Neural crest cell (in vitro differentiated cells): Measurements from ENCODE around the gene TXNDC15. TPM values are rescaled to one million over a fixed set of nuclear protein-coding genes. Genes with fewer than 3 reads are reported as not detected.

Experiments
- DNase-seq: peaks from one replicate; pipeline ENCODE4 v3.0.0; 2021; ENCODE audit warnings: low read depth, mixed read lengths, low spot score
- H3K27ac Mint-ChIP-seq: one replicate; pipeline ENCODE4 v1.8.0; 2021; ENCODE audit warnings: mild to moderate bottlenecking, mixed read lengths; ENCODE audit not compliant: unreplicated experiment
- H3K27me3 Mint-ChIP-seq: 2 replicates; pipeline ENCODE4 v1.8.0; 2021; ENCODE audit warnings: low read depth, mild to moderate bottlenecking, mixed read lengths
- H3K36me3 Mint-ChIP-seq: 2 replicates; pipeline ENCODE4 v1.8.0; 2021; ENCODE audit warnings: low read depth, mild to moderate bottlenecking, mixed read lengths
- H3K4me1 Mint-ChIP-seq: 2 replicates; pipeline ENCODE4 v1.8.0; 2021; ENCODE audit warnings: mixed read lengths
- H3K4me3 Mint-ChIP-seq: one replicate; pipeline ENCODE4 v1.8.0; 2021; ENCODE audit warnings: mild to moderate bottlenecking, mixed read lengths
- H3K9me3 Mint-ChIP-seq: 2 replicates; pipeline ENCODE4 v1.8.0; 2021; ENCODE audit warnings: mixed read lengths
- total RNA-seq: library from RNA; stranded (reverse); gene quantifications from 2 replicates; pipeline ENCODE4 v1.2.1, GENCODE V29; 2021
- TF ChIP-seq, protein P1 (sequence below): fragments of 200-600 bp; sonication (generic); conservative IDR thresholded peaks from 2 replicates; pipeline ENCODE4 v1.5.0; 2021; ENCODE audit warnings: antibody characterized with exemption, mild to moderate bottlenecking

TXNDC15 gene
- total RNA-seq, 1 donor from 2014 or later, result 47.0 TPM

DNA sequence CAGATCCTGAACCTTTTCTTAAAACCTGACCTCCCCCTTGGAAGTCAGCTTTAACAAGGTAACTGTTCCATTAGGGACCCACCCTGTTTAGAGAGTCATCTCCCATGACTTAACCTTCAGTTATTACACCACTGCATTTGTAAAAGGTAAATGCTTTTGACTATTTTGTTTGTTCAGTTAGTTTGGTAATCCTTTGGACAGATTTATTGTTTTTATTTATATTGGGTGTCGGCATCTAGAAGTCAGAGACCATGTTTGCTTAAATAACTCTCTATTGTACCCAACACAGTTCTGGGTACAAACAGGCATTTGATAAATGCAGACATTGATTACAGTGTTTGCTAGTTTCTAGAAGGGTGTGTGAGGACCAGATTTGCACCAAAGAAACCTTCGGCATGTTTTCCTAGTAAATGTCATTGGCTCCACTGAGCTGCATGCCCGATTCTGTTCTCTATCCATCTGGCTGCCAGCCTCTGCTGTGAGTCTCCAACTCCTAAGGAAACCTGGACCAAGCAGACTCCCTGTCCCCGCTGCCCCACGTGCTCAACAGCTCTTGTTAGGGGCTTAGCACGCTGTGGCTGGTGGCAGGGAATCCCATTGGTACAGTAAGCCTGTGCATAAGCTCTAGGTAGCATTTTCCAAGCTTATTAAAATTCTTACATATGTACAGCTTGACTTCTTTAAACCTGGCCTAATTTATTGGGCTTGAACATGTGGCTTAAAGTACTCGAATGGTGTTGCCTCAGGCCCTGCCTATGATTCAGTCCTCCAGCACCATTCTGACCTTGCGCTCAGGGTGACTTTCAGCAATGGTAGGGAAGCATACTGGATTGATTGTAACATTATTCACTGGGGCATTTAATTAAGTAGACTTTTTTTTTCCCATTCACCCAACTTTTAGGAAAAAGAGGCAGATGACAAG, 37.4 kb downstream of the TXNDC15 start:
- Mint-ChIP-seq H3K27me3 (no peaks in the 10 kb centered on the region), H3K36me3 (no peaks in the 10 kb centered on the region), H3K4me1 (no peaks in the 10 kb centered on the region), H3K27ac (no peak overlapping the region), H3K9me3 (no peaks in the 10 kb centered on the region), H3K4me3 (peak overlapping the region; percentile 38)
- TF ChIP-seq, protein P1, sequence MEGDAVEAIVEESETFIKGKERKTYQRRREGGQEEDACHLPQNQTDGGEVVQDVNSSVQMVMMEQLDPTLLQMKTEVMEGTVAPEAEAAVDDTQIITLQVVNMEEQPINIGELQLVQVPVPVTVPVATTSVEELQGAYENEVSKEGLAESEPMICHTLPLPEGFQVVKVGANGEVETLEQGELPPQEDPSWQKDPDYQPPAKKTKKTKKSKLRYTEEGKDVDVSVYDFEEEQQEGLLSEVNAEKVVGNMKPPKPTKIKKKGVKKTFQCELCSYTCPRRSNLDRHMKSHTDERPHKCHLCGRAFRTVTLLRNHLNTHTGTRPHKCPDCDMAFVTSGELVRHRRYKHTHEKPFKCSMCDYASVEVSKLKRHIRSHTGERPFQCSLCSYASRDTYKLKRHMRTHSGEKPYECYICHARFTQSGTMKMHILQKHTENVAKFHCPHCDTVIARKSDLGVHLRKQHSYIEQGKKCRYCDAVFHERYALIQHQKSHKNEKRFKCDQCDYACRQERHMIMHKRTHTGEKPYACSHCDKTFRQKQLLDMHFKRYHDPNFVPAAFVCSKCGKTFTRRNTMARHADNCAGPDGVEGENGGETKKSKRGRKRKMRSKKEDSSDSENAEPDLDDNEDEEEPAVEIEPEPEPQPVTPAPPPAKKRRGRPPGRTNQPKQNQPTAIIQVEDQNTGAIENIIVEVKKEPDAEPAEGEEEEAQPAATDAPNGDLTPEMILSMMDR, result no peak
- no peak for DNase-seq

DNA sequence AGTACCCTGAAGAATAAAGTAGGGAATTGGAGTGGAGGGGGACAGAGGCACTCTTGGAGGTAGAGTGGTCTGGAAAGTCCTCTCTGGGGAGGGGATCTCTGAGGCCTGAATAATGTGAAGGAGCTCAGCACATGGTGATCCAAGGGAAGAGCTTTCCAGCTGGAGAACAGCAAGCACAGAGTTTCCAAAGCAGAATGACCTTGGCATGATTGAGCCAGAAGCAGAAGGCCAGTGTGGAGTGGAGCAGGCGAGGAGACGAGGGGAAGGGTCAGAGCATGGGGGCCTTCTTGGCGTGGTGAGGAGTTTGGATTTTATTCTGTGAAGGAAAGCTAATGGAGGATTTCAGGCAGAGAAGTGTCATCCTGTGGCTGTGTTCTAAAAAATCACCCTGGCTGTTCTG, 39.1 kb downstream of the TXNDC15 start:
- H3K27me3 Mint-ChIP-seq, result no peaks in the 10 kb centered on the region
- DNase-seq, result no peak
- H3K9me3 Mint-ChIP-seq, result no peaks in the 10 kb centered on the region

DNA sequence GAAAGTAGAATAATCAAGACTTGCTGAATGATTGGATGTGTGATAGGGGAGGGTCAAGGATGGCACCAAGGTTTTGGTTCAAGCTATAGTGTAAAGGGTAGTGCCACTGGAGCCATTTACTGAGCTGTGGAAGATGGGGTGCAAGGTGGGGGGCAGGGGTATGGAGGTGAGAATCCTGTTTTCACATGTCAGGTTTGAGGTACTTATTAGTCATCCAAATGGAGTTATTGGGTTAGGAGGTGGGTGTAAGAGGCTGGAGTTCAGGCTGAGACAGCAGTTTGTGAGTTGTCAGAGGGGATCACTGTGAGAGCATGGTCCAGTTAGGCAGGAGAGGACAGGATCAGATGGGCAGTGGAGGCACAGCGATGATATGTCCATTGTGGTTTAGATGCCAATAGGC, 39.6 kb downstream of the TXNDC15 start:
- Mint-ChIP-seq H3K4me3 (no peak overlapping the region), H3K27ac (no peak overlapping the region), H3K36me3 (peaks cover 2% of the 10 kb centered on the region), H3K4me1 (no peaks in the 10 kb centered on the region), H3K27me3 (no peaks in the 10 kb centered on the region), H3K9me3 (no peaks in the 10 kb centered on the region)
- no peak for DNase-seq
- TF ChIP-seq, protein P1, result no peak

More for the DNA sequence above, 39.1 kb downstream of the TXNDC15 start:
- Mint-ChIP-seq H3K4me1 (no peaks in the 10 kb centered on the region), H3K27ac (no peak overlapping the region), H3K4me3 (no peak overlapping the region), H3K36me3 (peaks cover 2% of the 10 kb centered on the region)
- TF ChIP-seq, protein P1, result no peak

DNA sequence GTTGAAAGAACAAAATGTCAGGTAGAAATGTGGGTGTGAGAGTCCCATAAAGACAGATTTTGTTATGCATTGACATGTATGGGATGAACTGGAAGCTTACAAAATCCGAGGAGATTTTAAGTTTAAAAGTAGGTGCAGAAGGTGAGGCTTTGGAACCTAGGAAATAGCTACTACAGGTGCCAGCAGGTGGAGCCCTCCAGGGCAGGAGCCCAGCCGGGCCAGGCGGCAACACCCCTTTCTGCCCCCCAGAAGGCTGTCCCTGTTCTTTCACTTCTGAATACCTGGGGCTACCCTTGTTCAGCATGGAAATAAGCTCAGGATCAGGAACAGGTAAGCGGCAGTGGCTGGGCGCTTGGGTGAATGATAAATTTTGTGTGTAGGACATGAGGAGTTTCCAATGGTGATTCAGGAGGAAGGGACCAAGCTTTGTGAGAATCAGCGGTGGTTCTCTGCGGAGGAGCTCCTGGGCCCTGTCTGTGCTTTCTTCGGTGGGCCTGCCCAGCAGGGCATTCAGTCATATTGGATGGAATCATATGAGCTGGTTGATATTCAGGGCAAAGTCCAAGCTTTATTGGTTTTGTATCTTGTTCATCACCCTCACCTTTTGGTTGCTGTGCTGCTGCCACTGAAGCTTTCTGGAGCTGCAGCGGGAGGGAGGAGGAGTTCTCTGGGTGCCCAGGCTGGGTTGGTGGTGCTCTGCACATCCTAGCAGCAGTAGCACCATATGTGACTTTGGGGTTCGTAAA, 43.1 kb downstream of the TXNDC15 start:
- Mint-ChIP-seq H3K9me3 (no peaks in the 10 kb centered on the region), H3K27ac (no peak overlapping the region), H3K36me3 (peaks cover 4% of the 10 kb centered on the region), H3K4me3 (no peak overlapping the region), H3K4me1 (no peaks in the 10 kb centered on the region), H3K27me3 (no peaks in the 10 kb centered on the region)
- no peak for DNase-seq
- TF ChIP-seq, protein P1, result peak; percentile 49

DNA sequence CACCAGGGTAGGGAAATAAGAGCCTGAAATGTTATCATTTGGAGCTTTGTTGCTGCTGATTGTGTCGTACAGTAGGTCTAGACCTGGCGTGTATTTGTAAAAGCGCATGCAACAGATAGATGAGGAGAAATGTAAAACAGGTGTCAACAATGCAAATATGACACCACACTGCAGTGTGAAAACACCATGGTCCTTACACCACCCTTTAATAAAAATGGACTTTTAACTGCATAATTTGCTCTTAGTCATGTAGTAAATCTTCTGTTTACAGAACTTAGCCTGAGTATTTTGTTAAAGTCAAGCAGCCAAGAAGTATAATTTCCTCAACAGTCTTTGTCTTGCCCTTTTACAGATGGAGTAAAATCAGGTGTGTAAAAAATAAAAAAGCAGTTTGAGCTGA, 44.7 kb downstream of the TXNDC15 start:
- Mint-ChIP-seq H3K27me3 (no peaks in the 10 kb centered on the region), H3K4me3 (no peak overlapping the region), H3K27ac (no peak overlapping the region), H3K9me3 (no peaks in the 10 kb centered on the region), H3K36me3 (peaks cover 6% of the 10 kb centered on the region), H3K4me1 (no peaks in the 10 kb centered on the region)
- TF ChIP-seq, protein P1, result no peak
- DNase-seq, result no peak
